ENCODE results near the gene ADAMTS6.

- TF ChIP-seq POLR2A (IDR thresholded peaks at IDR 0.05) (no peak), POLR2AphosphoS5 (IDR thresholded peaks at IDR 0.05) (no peak)
- TF ChIP-seq, protein P1, sequence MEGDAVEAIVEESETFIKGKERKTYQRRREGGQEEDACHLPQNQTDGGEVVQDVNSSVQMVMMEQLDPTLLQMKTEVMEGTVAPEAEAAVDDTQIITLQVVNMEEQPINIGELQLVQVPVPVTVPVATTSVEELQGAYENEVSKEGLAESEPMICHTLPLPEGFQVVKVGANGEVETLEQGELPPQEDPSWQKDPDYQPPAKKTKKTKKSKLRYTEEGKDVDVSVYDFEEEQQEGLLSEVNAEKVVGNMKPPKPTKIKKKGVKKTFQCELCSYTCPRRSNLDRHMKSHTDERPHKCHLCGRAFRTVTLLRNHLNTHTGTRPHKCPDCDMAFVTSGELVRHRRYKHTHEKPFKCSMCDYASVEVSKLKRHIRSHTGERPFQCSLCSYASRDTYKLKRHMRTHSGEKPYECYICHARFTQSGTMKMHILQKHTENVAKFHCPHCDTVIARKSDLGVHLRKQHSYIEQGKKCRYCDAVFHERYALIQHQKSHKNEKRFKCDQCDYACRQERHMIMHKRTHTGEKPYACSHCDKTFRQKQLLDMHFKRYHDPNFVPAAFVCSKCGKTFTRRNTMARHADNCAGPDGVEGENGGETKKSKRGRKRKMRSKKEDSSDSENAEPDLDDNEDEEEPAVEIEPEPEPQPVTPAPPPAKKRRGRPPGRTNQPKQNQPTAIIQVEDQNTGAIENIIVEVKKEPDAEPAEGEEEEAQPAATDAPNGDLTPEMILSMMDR (IDR thresholded peaks at IDR 0.05): no peak
Observed at GRCh38 chr5:65101632-65102100, 380.1 kb downstream of the ADAMTS6 start.

Measured in suprapubic skin (tissue), 4 donors.